NCI-H774 (cell line): ENCODE measurements around the gene AOAH.
"Not testable (repeated sequence)": the region's sequence is repeated elsewhere in the genome, so short reads cannot be mapped to it uniquely, and the experiment has no call there.

Experiments used
- DNase-seq: peaks from one replicate; lab custom pipeline; 2025; lab: John Stamatoyannopoulos, UW

Gene AOAH

DNA sequence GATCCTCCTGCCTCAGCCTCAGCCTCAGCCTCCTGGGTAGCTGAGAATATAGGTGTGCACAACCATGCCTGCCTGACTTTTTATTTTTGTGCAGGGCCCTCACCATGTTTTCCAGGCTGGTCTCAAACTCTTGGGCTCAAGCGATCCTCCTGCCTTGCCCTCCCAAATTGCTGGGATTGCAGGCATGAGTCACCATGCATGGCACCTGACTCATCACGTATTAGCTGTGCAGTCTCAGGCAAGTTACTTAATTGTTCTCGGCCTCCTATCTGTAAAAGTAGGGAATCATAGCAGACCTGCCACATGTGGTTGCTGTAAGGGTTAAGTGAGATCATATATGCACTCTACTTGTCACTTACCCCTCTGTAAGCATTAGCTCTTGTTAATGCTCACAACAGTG is 217.5 kb downstream of the AOAH start:
- no peak for DNase-seq

DNA sequence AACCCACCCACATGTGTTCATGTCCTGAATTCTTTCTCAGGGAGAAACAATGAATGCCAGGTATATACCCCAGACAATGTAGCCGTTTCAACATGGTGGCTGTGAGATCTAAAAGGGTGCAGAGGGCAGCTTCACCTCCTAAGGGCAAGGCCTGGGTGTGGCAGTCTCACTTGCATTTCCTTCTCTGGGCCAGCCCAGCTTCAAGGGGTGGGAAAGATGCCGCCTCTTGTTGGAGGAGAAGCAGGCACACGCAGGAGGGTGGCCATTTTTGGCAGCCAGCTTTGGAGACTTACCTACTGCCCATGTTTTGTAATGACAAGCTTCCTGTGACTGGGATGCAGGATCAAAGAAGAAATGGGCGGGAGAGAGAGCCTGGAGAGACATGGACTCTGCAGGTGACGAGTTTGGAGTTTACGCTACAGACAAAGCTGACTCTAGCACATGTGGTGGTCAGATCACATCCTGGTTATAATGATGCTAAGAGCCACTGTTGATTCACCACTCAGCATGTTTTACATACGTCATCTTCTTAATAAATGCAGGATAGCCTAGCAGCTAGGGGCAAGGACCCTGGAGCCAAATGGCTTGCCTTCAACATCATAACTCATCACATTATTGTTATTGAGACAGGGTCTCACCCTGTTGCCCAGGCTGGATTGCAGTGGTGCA is 218.0 kb downstream of the AOAH start:
- DNase-seq = no peak

DNA sequence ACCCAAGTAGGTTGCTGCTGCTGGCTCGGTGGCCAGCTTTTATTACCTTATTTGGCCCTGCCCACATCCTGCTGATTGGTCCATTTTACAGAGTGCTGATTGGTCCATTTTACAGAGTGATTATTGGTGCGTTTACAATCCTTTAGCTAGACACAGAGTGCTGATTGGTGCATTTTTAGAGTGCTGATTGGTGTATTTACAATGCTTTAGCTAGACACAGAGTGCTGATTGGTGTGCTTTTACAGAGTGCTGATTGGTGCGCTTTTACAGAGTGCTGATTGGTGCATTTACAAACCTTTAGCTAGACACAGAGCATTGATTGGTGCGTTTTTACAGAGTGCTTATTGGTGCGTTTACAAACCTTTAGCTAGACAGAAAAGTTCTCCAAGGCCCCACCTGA is 219.7 kb downstream of the AOAH start:
- DNase-seq = not testable (repeated sequence)

DNA sequence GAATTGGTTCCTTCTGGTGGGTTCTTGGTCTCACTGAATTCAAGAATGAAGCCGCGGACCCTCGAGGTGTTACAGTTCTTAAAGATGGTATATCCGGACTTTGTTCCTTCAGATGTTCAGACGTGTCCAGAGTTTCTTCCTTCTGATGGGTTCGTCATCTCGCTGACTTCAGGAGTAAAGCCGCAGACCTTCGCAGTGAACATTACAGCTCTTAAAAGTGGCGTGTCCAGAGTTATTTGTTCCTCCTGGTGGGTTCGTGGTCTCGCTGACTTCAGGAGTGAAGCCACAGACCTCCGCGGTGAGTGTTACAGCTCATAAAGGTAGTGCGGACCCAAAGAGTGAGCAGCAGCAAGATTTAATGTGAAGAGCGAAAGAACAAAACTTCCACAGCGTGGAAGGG is 220.1 kb downstream of the AOAH start:
- DNase-seq = not testable (repeated sequence)

DNA sequence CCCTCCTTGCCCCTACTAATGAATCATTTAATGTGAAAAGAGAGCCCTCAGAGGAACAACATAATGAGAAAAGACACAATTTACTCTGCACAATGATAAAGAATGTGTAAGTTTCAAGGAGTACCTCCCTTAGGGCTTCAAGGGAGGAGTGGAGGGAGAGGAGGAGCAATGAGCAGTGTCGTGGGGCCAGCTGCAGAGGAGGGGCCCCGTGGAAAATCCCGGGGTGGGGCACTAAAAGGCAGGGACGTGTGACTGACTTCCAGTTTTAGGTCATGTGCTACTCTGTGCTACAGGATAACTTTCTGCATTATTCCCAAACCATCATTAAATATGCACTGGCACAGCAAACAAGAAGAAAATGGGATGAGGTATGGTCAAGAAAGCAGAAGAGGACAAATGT is 226.5 kb downstream of the AOAH start:
- no peak for DNase-seq

DNA sequence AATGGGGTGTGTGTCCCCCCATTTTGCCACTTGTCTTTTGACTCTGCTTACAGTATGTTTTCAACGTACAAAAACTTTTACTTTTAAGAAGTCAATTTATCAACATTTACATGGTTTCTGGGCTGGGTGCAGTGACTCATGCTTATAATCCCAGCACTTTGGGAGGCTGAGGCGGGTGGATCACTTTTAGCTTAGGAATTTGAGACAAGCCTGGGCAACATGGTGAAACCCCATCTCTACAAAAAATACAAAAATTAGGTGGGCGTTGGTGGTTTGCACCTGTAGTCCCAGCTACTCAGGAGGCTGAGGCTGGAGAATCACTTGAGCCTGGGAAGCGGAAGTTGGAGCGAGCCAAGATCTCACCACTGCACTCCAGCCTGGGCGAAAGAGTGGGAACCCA is 227.1 kb downstream of the AOAH start:
- not testable (repeated sequence) for DNase-seq

DNA sequence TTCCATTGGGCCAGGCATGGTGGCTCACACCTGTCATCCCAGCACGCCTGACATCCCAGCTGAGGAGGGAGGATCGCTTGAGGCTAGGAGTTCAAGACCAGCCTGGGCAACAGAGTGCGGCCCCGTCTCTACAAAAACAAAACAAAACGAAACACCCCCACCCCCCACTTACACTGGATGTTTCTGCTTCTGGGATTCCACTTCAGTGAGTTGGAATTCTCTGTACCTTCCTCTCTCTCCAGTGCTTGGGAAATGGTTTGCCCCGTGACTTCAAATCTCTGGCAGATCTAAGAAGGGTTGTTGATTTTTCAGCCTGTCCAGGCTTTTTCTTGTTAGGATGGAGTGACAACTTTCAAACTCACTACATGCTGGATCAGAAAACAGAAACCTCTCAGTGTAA is 227.7 kb downstream of the AOAH start:
- no peak for DNase-seq

DNA sequence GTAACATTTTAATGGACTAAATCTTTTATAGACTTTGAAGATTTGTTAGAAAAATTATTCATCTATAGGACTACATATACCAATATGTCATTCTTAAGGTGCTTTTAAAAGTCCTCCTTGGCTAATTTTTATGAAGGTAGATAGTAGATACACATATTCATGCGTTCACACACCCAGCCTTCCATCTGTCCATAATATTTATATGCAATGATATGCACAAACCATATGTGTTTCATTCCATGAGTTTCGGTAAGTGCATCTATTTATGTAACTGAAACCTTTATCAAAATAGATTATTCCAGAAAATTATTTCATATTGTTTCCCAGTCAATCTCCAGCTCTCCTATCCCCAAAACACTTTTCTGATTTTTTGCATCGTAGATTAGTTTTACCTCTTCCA is 233.0 kb downstream of the AOAH start:
- no peak for DNase-seq

DNA sequence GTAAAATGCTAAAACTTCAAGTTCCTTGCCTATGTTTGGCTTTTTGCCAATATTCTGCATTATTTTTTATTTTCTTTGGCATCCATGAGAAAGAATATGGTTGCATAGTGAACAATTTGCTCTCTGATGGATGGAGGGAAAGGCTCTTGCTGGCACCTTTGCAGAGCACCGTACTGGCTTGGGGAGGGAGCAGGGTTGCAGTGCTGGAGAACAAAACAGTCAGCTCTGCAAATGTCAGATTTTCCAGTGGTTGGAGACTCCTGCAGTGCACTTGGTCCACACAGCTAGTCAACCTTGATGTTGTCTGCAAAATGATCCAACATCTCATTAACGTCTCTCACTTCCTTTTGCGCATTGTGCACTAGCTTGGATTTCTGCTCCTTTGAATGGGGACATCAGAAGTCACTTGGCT is 233.9 kb downstream of the AOAH start:
- DNase-seq = no peak

DNA sequence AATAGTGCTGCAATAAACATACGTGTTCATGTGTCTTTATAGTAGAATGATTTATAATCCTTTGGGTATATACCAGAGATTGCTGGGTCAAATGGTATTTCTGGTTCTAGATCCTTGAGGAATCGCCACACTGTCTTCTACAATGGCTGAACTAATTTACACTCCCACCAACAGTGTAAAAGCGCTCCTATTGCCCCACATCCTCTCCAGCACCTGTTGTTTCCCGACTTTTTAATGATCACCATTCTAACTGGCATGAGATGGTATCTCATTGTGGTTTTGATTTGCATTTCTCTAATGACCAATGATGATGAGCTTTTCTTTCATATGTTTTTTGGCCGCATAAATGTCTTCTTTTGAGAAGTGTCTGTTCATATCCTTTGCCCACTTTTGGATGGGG is 235.6 kb downstream of the AOAH start:
- DNase-seq = not testable (repeated sequence)

DNA sequence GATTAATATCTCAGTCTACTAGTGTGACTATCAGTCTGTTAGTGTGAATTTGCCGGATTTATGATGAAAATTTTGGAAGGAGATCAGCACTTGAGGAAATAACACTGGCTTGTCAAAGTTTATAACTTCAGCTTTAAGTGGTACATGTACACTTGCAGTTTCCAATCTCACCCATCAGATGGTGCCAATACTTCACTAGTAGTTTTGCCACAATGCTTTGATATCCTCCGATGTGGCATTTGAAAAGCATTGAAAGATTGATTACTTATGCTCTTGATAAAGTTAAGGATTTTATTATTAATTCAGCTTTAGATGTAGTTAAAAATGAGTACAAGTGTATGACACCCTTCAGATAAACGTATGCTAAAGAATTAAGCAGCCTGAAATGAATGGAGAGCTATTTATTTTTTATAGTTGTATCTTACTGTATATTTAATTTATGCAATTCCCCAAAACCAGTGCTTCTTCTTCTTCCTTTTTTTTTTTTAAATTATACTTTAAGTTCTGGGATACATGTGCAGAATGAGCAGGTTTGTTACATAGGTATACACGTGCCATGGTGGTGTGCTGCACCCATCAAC is 236.4 kb downstream of the AOAH start:
- DNase-seq = peak; percentile 76

DNA sequence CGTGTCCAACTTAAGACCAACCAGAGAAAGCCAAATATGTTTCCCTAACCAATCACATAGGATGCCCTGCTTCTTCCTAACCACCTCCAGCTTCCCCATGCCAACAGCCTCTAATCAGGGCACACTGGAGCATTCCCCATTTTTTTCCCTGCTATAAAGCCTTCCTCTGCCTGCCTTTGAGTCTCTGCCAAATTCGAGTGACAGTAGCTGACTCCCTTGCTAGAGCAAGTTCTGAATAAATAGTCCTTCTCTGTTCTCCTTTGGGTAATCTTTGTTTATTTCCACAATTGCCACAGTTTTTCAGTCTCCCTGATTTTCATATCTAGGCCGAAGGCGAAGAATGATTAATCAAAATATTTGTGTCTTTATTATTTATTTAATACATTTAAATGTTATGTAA is 238.0 kb downstream of the AOAH start:
- no peak for DNase-seq

DNA sequence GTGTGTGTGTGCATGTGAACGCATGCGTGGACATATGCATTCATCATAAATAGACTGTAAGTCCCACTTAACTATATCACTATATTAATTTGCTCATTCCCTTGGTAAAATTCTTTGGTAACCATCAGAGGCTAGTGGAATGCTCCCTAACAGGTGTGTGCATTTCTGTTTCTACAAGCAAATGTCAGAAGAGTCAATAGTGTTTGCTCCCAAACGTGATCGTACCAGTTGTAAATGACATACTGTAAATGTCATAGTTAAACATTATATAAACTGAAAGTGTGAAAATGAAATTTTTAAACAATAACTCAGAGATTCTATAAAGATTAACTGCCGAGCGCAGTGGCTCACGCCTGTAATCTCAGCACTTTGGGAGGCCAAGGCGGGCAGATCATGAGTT is 240.0 kb downstream of the AOAH start:
- DNase-seq = no peak

DNA sequence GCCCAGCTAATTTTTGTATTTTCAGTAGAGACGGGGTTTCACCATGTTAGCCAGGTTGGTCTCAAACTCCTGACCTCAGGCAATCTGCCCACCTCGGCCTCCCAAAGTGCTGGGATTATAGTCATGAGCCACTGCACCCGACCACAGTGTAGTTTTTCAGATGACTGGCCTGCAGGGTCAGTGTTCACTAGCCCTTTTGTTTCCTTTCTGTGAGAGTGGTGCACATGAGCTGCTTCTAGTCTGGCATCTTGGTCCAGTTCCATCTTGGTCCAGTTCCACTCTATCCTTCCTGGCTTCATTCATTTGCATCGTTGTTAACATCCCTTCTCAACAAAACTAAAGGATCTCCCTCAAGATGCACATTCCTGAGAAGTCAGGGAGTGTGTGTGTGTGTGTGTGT is 240.4 kb downstream of the AOAH start:
- not testable (repeated sequence) for DNase-seq

DNA sequence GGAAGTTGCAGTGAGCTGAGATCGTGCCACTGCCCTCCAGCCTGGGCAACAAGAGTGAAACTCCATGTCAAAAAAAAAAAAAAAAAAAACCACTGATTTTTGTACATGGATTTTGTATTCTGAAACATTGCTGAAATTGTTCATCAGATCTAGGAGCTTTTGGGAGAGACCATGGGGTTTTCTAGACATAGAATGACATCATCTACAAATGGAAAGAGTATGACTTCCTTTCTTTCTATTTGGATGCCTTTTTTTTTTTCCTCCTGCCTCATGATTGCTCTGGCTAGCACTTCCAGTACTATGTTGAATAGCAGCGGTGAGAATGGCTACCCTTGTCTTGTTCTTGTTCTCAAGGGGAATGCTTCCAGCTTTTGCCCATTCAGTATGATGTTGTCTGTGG is 245.5 kb downstream of the AOAH start:
- DNase-seq = no peak

DNA sequence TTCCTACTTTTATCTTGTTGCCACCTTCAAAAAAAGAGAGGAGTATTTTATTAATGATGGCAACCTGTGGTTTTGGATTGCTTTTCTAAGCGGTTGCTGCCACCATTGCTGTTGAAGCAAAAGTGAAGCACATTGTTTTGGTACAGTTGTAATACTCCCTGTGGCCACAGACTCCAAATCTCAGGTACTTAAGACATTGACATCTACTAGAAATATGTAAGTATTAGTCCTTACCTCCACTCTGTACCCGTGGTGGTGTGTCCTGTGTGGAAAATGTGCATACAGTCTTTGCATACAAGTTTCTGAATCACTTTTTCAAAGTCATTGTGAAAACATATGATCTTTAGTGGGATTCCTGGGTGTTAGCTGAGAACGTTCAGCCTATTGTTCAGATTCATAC is 248.9 kb downstream of the AOAH start:
- no peak for DNase-seq

DNA sequence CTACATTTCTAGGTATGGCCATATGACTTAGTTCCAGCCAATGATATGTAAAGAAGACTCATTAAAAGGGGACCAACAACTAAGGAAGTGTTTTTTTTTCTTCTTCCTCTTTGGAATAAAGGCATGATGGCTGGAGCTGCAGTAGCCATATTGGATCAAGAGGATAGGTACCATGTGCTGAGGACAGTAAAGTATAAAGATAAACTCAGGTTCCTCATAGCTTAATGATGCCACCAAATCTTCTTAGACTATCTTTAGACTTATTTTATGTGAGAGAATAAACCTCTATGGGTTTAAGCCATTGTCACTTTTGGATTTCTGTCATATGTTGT is 249.3 kb downstream of the AOAH start:
- DNase-seq = no peak

DNA sequence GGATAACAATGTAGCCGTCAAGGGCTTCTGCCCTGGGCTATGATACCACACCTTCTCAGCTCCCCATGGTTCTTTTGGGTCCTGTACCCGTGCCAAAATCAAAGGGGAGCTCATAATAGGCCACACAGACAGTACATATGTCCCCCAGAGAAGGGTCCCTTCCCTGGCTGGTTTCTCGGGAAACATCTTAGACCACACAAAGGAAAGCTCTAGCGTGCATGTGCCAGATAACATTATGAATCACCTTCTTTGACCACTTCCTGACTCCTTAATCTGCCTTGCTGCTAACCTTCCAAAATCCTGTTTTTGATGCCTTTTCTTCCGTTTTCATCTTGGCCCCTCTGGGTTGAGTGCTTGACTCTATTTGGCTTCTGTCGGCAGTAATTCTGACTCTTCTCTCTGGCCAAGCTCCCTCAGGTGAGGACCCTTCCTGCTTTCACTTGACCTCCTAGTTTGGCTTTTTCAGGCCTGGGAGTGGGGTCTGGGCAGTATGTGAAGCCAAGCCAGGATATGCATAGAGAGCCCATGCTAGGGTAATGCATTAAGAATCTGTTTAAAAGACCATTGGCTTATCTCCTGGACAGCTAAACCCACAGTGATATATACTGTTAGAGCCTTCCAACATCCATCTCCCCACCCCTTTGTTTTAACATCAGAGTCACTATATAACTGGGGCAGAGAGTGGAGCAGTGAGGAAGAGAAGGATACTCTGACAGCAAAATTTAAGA is 249.8 kb downstream of the AOAH start:
- no peak for DNase-seq

DNA sequence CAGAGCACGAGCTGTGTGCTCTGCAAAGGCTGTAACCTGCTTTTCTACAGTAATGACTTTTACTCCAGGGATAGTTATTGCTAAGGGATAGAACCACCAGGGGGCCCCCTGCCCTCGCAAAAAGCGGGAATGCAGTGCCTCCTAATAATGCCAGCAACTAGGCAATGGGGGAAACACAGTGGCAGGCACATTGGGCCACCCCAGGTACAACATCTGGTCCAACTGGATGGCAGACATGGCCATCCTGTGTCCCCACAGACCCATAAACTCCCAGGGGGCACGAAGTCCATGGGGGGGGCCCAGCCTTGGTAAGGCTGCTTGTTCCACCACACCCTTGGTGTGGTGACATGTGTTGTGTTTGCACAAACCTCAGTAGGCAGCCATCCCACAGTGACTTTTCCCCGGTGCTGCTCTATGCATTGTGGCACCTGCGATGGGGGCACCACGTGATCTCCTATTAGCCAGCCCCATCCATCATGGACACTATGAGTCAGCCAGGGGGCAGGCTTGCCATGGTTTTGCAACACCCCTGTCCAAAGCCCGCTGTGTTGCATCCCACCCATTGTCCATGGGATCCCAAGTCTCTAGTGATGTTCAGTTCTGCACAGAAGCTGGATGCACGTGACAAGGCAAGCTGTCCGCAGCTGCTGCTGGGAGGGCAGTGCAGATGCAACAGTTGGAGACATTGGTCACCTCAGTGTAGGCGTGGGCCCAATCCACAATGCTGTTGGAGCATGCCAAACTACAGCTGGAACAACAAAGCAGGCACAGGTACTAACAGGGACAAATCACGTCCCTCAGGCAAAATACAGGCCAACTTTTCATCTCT is 250.6 kb downstream of the AOAH start:
- peak; percentile 37 for DNase-seq

DNA sequence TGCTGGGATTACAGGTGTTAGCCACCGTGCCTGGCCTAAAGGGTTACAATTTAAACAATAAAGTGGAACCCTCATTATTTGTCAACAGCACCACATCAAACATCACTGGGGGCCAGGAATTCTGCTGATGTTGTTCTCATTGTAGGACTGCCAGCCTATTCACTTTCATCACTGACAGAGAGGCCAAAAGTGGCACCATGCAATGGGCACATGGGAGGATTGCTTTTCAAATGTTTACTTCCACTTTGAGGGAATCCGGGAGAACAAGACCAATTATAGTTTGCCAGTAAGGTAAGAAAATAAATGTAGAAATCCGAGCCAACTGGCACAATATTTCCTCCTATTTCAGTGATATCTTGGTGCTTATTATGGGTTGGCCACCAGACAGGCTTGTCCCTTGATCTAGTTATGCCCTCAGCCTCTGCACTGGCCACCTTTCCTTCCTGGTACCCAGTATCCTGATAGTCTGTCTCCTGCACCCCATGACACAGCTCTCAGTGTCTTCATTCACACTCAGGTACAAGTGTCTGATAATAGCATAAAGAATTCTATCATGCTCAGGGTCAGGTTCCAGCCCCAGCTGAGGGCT is 252.1 kb downstream of the AOAH start:
- no peak for DNase-seq

DNA sequence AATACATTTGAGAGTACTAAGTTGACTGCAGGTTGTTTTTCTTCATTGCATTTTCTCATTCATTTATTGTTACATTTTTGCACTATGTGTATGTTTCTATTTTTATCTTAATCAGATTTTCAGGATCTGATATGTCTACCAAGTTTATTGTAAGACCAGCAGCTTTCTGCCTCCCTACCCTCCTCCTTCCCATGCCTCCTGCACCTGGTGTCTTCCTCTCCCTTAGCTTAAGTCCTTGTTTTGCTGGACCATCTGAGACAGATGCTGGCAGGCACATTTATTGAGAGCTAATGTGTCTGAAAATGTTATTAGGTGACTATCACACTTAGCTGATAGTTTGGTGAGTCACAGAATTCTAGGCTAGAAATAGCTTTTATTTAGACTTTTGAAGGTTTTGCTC is 255.1 kb downstream of the AOAH start:
- no peak for DNase-seq

DNA sequence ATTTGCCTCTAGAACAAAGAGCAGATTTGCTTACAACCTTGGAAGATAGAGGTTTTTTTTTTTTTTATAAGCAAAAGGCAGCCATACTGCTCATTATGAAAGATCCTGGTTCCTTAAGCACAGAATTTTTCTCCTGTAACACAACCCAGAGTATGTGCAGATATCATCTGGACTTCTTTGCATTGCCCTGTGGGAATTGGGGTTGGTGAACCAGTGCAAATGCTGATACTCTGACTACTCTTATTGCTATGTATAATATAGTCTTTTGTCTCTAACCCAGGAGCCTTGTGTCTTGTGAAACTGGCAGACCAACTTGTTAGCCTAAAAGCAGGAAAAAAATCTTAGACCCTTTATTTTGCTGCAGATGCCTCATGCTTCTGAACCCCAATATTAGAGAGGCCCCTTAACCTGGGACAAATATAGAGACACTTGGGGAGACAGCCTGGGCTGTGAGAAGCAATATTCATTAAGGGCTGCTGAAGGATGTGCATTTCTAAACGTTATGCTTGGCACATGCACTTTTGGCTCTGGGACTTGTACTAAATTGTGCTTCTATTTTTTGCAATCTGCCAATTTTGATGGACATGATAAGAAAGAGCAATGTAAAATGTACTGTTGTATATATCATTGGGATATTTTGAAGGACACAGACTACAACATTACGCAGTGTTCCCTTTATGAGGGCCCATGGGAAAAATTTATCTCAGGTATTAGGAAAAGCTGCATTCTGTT is 255.8 kb downstream of the AOAH start:
- DNase-seq = no peak
